SU-DHL-6 (cell line): ENCODE measurements around the gene DYNLT2B.
"Not testable (repeated sequence)": the region's sequence is repeated elsewhere in the genome, so short reads cannot be mapped to it uniquely, and the experiment has no call there.

Source experiments
- H2AFZ ChIP-seq: fragments of 200-600 bp; sonication (generic); 2 replicates; pipeline ENCODE4 v1.6.1; 2014; ENCODE audit warnings: low read depth, mild to moderate bottlenecking, moderate library complexity, mixed read lengths, antibody characterized with exemption, low read length; ENCODE audit not compliant: severe bottlenecking
- H3F3A ChIP-seq: fragments of 200-600 bp; shearing (Covaris generic); 2 replicates; pipeline ENCODE4 v1.6.0; 2016; ENCODE audit warnings: antibody characterized with exemption, mild to moderate bottlenecking; ENCODE audit not compliant: insufficient read depth
- H3K27ac ChIP-seq: fragments of 200-600 bp; sonication (generic); 2 replicates; pipeline ENCODE4 v1.5.1; 2016; ENCODE audit warnings: low read depth, mild to moderate bottlenecking, low read length, moderate library complexity, mixed read lengths
- H3K27me3 ChIP-seq: fragments of 200-600 bp; sonication (generic), shearing (Covaris generic); 2 replicates; pipeline ENCODE4 v1.6.0; 2014; ENCODE audit warnings: mild to moderate bottlenecking, low read length
- H3K36me3 ChIP-seq: fragments of 200-600 bp; sonication (generic); 2 replicates; pipeline ENCODE4 v1.6.1; 2014; ENCODE audit warnings: mild to moderate bottlenecking, low read length, mixed read lengths
- H3K4me2 ChIP-seq: fragments of 300-600, 200-600 bp; shearing (Covaris generic), sonication (generic); 2 replicates; pipeline ENCODE4 v1.6.0; 2014; ENCODE audit warnings: low read length, low read depth, mild to moderate bottlenecking; ENCODE audit not compliant: poor library complexity, severe bottlenecking
- H3K4me3 ChIP-seq: fragments of 200-600 bp; sonication (generic); 2 replicates; pipeline ENCODE4 v1.5.1; 2014; ENCODE audit warnings: antibody characterized with exemption, low read length, mild to moderate bottlenecking, mixed read lengths; ENCODE audit not compliant: insufficient read depth, poor library complexity, severe bottlenecking
- H3K79me2 ChIP-seq: fragments of 200-600 bp; sonication (generic); 2 replicates; pipeline ENCODE4 v1.6.1; 2014; ENCODE audit warnings: mild to moderate bottlenecking, low read length, moderate library complexity; ENCODE audit not compliant: insufficient read depth
- H3K9ac ChIP-seq: fragments of 200-600 bp; sonication (generic); 2 replicates; pipeline ENCODE4 v1.7.0; 2014; ENCODE audit warnings: mild to moderate bottlenecking, low read length
- H3K9me2 ChIP-seq: fragments of 200-600 bp; sonication (generic); replicated peaks from 2 replicates; pipeline ENCODE4 v1.6.1; 2014; ENCODE audit warnings: low read length; ENCODE audit not compliant: insufficient read depth
- H3K9me3 ChIP-seq: fragments of 200-600 bp; sonication (generic); 2 replicates; pipeline ENCODE4 v1.6.1; 2014; ENCODE audit warnings: low read length, mixed read lengths; ENCODE audit not compliant: insufficient read depth
- H4K20me1 ChIP-seq: fragments of 200-600 bp; sonication (generic); 2 replicates; pipeline ENCODE4 v1.6.1; 2014; ENCODE audit warnings: low read depth, mild to moderate bottlenecking, antibody characterized with exemption, low read length, moderate library complexity, mixed read lengths
- EZH2phosphoT487 ChIP-seq: fragments of 200-600 bp; sonication (generic), shearing (Covaris generic); conservative IDR thresholded peaks from 2 replicates; pipeline ENCODE4 v1.6.1; 2018; ENCODE audit warnings: mild to moderate bottlenecking, antibody characterized with exemption, low read length, moderate library complexity, mixed read lengths
- TF ChIP-seq, protein P1 (sequence below): fragments of 200-600 bp; sonication (generic); IDR thresholded peaks from one replicate; pipeline ENCODE4 v1.5.1; 2017; ENCODE audit warnings: antibody characterized with exemption, mild to moderate bottlenecking, low read length, moderate library complexity; ENCODE audit not compliant: insufficient read depth, poor library complexity, severe bottlenecking

The DYNLT2B gene

GRCh38 chr3:196317687-196318467 is at the start of gene DYNLT2B:
DYNLT2B (minus strand) TSS chr3:196318240; CDS start chr3:196318152, 88 bp downstream.
- TF ChIP-seq, protein P1, sequence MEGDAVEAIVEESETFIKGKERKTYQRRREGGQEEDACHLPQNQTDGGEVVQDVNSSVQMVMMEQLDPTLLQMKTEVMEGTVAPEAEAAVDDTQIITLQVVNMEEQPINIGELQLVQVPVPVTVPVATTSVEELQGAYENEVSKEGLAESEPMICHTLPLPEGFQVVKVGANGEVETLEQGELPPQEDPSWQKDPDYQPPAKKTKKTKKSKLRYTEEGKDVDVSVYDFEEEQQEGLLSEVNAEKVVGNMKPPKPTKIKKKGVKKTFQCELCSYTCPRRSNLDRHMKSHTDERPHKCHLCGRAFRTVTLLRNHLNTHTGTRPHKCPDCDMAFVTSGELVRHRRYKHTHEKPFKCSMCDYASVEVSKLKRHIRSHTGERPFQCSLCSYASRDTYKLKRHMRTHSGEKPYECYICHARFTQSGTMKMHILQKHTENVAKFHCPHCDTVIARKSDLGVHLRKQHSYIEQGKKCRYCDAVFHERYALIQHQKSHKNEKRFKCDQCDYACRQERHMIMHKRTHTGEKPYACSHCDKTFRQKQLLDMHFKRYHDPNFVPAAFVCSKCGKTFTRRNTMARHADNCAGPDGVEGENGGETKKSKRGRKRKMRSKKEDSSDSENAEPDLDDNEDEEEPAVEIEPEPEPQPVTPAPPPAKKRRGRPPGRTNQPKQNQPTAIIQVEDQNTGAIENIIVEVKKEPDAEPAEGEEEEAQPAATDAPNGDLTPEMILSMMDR: no peak
- TF ChIP-seq EZH2phosphoT487: no peak
- H3K79me2 ChIP-seq: no peaks in the 10 kb centered on the region
- peaks cover 17% of the 10 kb centered on the region; the same call in 1 of the 2 replicates for H3F3A ChIP-seq
- no peaks in the 10 kb centered on the region for H3K27me3 ChIP-seq
- peak within 1 kb of the TSS; percentile 95 for H2AFZ ChIP-seq
- peak within 1 kb of the TSS; percentile 72 for H3K27ac ChIP-seq
- H4K20me1 ChIP-seq: no peaks in the 10 kb centered on the region
- peak within 1 kb of the TSS; percentile 94 for H3K4me3 ChIP-seq
- peak within 1 kb of the TSS; percentile 89 for H3K9ac ChIP-seq
- no peaks in the 10 kb centered on the region for H3K9me2 ChIP-seq
- peak within 1 kb of the TSS; percentile 63 for H3K4me2 ChIP-seq
- H3K36me3 ChIP-seq: no peaks in the 10 kb centered on the region
- H3K9me3 ChIP-seq: no peaks in the 10 kb centered on the region

DNA sequence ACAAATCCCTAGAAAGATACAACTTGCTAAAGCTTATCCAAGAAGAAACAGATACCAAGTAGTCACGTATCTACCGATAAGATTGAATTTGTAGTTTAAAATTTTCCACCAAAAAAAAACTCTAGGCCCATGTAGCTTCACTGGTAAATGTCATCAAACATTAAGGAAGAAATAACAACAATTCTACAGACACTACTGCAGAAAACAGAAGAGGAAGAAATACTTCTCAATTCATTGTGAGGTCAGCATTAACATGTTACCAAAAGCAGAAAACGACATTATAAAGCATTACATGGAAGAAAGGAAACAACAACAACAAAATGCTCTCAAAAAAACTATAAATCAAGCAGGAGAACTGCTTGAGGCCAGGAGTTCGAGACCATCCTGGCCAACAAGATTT is 47.7 kb upstream of the DYNLT2B start:
- Histone ChIP-seq H3K27me3 (no peaks in the 10 kb centered on the region), H3K4me2 (no peak overlapping the region), H3K4me3 (no peak overlapping the region), H3K36me3 (peaks cover 18% of the 10 kb centered on the region; the same call in 1 of the 2 replicates), H3K79me2 (no peaks in the 10 kb centered on the region; the same call in 1 of the 2 replicates), H3K9me2 (no peaks in the 10 kb centered on the region), H3K27ac (no peak overlapping the region), H3K9ac (no peak overlapping the region), H2AFZ (no peak overlapping the region), H3F3A (no peaks in the 10 kb centered on the region), H3K9me3 (no peaks in the 10 kb centered on the region), H4K20me1 (no peaks in the 10 kb centered on the region)
- no peak for TF ChIP-seq EZH2phosphoT487
- TF ChIP-seq, protein P1: no peak

DNA sequence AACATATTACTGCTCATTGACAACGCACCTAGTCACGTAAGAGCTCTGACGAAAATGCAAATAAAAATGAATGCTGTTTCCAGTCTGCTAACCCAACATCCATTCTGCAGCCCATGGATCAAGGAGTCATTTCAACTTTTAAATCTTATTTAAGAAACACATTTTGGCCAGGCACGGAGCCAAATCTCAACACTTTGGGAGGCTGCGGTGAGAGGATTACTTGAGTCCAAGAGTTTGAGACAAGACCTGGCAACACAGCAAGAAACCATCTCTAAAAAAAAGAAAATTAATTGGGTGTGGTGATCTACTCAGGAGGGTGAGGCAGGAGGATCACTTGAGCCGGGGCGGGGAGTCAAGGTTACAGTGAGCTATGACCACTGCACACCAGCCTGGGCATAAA is 42.5 kb upstream of the DYNLT2B start:
- no peaks in the 10 kb centered on the region for H3K9me2 ChIP-seq
- H2AFZ ChIP-seq: no peak overlapping the region
- H3K9me3 ChIP-seq: no peaks in the 10 kb centered on the region
- H4K20me1 ChIP-seq: no peaks in the 10 kb centered on the region
- no peak overlapping the region for H3K9ac ChIP-seq
- H3K4me2 ChIP-seq: no peak overlapping the region
- H3K27me3 ChIP-seq: no peaks in the 10 kb centered on the region
- no peak overlapping the region for H3K4me3 ChIP-seq
- no peak overlapping the region for H3K27ac ChIP-seq
- peaks cover 12% of the 10 kb centered on the region; the same call in 1 of the 2 replicates for H3K36me3 ChIP-seq
- H3F3A ChIP-seq: no peaks in the 10 kb centered on the region
- H3K79me2 ChIP-seq: no peaks in the 10 kb centered on the region
- no peak for TF ChIP-seq EZH2phosphoT487
- TF ChIP-seq, protein P1: no peak

GRCh38 chr3:196358540-196358939 is 40.5 kb upstream of the DYNLT2B start:
- not testable (repeated sequence) for H3K9me3 ChIP-seq, H3K4me2 ChIP-seq, H3K27ac ChIP-seq, H3K79me2 ChIP-seq, H3K9ac ChIP-seq, H2AFZ ChIP-seq, H3F3A ChIP-seq, H4K20me1 ChIP-seq, H3K27me3 ChIP-seq, H3K4me3 ChIP-seq, H3K9me2 ChIP-seq
- peaks cover 12% of the 10 kb centered on the region; the same call in 1 of the 2 replicates for H3K36me3 ChIP-seq
